Urinary bladder (tissue), 4 donors: ENCODE results near the gene VPS41. TPM values are rescaled to one million over a fixed set of nuclear protein-coding genes. Genes with fewer than 3 reads are reported as not detected.
A peak's percentile ranks its signal among the peaks of the same experiment; 100 is the strongest.
"Not testable (repeated sequence)": the region's sequence is repeated elsewhere in the genome, so short reads cannot be mapped to it uniquely, and the experiment has no call there.

Experiments
- DNase-seq: peaks from one replicate; pipeline ENCODE4 v3.0.0-alpha.2; 2015; ENCODE audit errors: extremely low spot score
- H3K27ac ChIP-seq: one replicate; pipeline ENCODE4 v1.5.1; 2013; ENCODE audit warnings: low read depth, mild to moderate bottlenecking, moderate library complexity
- H3K36me3 ChIP-seq: one replicate; pipeline ENCODE4 v1.6.1; 2013; ENCODE audit warnings: mild to moderate bottlenecking, moderate library complexity; ENCODE audit not compliant: insufficient read depth
- H3K4me1 ChIP-seq: one replicate; pipeline ENCODE4 v1.6.1; 2013; ENCODE audit warnings: mild to moderate bottlenecking, moderate library complexity; ENCODE audit not compliant: insufficient read depth
- H3K4me3 ChIP-seq: one replicate; pipeline ENCODE4 v1.5.1; 2013; ENCODE audit warnings: low read depth, low read length
- WGBS: extraction: QIAGEN DNeasy Blood & Tissue Kit; methylation state at CpG from one replicate; pipeline ENCODE4 v1.1.7; 2013; 5-methylcytosine and 5-hydroxymethylcytosine counted together
- polyA plus RNA-seq: library from polyadenylated mRNA; stranded (reverse); fragments of 200-250 nt; gene quantifications from one replicate; pipeline ENCODE4 v1.2.3, GENCODE V29; 2013
- total RNA-seq: library from RNA; depleted of rRNA; stranded (reverse); fragments of >200 nt; gene quantifications from one replicate; pipeline ENCODE4 v1.2.3, GENCODE V29; 2014
- donor health status: healthy with polysubstance abuse.
- donor health status: healthy.

VPS41 gene
- total RNA-seq = 74.2 TPM
- 20.3 TPM for polyA plus RNA-seq

GRCh38 chr7:38908759-38909335 lies at the start of gene VPS41:
Gene VPS41 (minus strand): TSS chr7:38909191. CDS start chr7:38909174, 17 bp downstream.
- Histone ChIP-seq H3K4me1 (no peaks in the 10 kb centered on the region), H3K27ac (no peak within 1 kb of the TSS), H3K4me3 (peak within 1 kb of the TSS; percentile 66), H3K36me3 (no peaks in the 10 kb centered on the region)
- peak; percentile 80 for DNase-seq
- under 1% methylated on average over 20 of the region's 20 CpGs for WGBS

GRCh38 chr7:38955892-38956291 lies 46.9 kb upstream of the VPS41 start:
- Histone ChIP-seq H3K36me3 (no peaks in the 10 kb centered on the region), H3K27ac (no peak overlapping the region), H3K4me1 (no peaks in the 10 kb centered on the region), H3K4me3 (no peak overlapping the region)
- no peak for DNase-seq
- WGBS = 98% methylated on average over 5 of the region's 5 CpGs

GRCh38 chr7:38953971-38954370 lies 45.0 kb upstream of the VPS41 start:
- Histone ChIP-seq H3K36me3 (no peaks in the 10 kb centered on the region), H3K27ac (no peak overlapping the region), H3K4me3 (no peak overlapping the region), H3K4me1 (no peaks in the 10 kb centered on the region)
- 84% methylated on average over 4 of the region's 4 CpGs for WGBS
- no peak for DNase-seq

- 99% methylated on average over 1 of the region's 1 CpG for WGBS
- Histone ChIP-seq H3K4me3 (no peak overlapping the region), H3K36me3 (no peaks in the 10 kb centered on the region), H3K4me1 (no peaks in the 10 kb centered on the region), H3K27ac (no peak overlapping the region)
- no peak for DNase-seq
Observed at GRCh38 chr7:38953227-38953626, 44.2 kb upstream of the VPS41 start.

GRCh38 chr7:38951213-38951612 lies 42.2 kb upstream of the VPS41 start:
- Histone ChIP-seq H3K4me1 (no peaks in the 10 kb centered on the region), H3K27ac (no peak overlapping the region), H3K4me3 (no peak overlapping the region), H3K36me3 (no peaks in the 10 kb centered on the region)
- WGBS = 84% methylated on average over 6 of the region's 6 CpGs
- DNase-seq = no peak

GRCh38 chr7:38950309-38950708 lies 41.3 kb upstream of the VPS41 start:
- WGBS = 35% methylated on average over 1 of the region's 1 CpG
- no peak overlapping the region for H3K4me3 ChIP-seq
- no peaks in the 10 kb centered on the region for H3K36me3 ChIP-seq
- H3K4me1 ChIP-seq = no peaks in the 10 kb centered on the region
- no peak overlapping the region for H3K27ac ChIP-seq
- no peak for DNase-seq

- not testable (repeated sequence) for H3K4me1 ChIP-seq, H3K4me3 ChIP-seq, H3K36me3 ChIP-seq, H3K27ac ChIP-seq, DNase-seq
- WGBS = 94% methylated on average over 4 of the region's 4 CpGs
Observed at GRCh38 chr7:38947541-38947940, 38.5 kb upstream of the VPS41 start.

GRCh38 chr7:38942431-38943051 lies 33.5 kb upstream of the VPS41 start:
- DNase-seq = no peak
- Histone ChIP-seq H3K4me1 (no peaks in the 10 kb centered on the region), H3K36me3 (no peaks in the 10 kb centered on the region), H3K27ac (no peak overlapping the region), H3K4me3 (no peak overlapping the region)
- 65% methylated on average over 4 of the region's 4 CpGs for WGBS

GRCh38 chr7:38940774-38941173 lies 31.8 kb upstream of the VPS41 start:
- WGBS = 94% methylated on average over 3 of the region's 3 CpGs
- no peak overlapping the region for H3K4me3 ChIP-seq
- H3K4me1 ChIP-seq = no peaks in the 10 kb centered on the region
- no peak for DNase-seq
- no peak overlapping the region for H3K27ac ChIP-seq
- H3K36me3 ChIP-seq = no peaks in the 10 kb centered on the region

GRCh38 chr7:38938589-38938988 lies 29.6 kb upstream of the VPS41 start:
- Histone ChIP-seq H3K4me1 (no peaks in the 10 kb centered on the region), H3K27ac (no peak overlapping the region), H3K4me3 (no peak overlapping the region), H3K36me3 (no peaks in the 10 kb centered on the region)
- no peak for DNase-seq
- 72% methylated on average over 4 of the region's 4 CpGs for WGBS

GRCh38 chr7:38938001-38938485 lies 29.1 kb upstream of the VPS41 start:
- Histone ChIP-seq H3K4me1 (no peaks in the 10 kb centered on the region), H3K27ac (no peak overlapping the region), H3K36me3 (no peaks in the 10 kb centered on the region), H3K4me3 (no peak overlapping the region)
- no peak for DNase-seq
- 59% methylated on average over 1 of the region's 1 CpG for WGBS

- 49% methylated on average over 1 of the region's 1 CpG for WGBS
- Histone ChIP-seq H3K36me3 (no peaks in the 10 kb centered on the region), H3K27ac (no peak overlapping the region), H3K4me3 (no peak overlapping the region), H3K4me1 (no peaks in the 10 kb centered on the region)
- no peak for DNase-seq
Observed at GRCh38 chr7:38936641-38937040, 27.6 kb upstream of the VPS41 start.

GRCh38 chr7:38934536-38934935 lies 25.5 kb upstream of the VPS41 start:
- no peak overlapping the region for H3K4me3 ChIP-seq
- H3K27ac ChIP-seq = no peak overlapping the region
- H3K36me3 ChIP-seq = no peaks in the 10 kb centered on the region
- DNase-seq = no peak
- no peaks in the 10 kb centered on the region for H3K4me1 ChIP-seq
- WGBS = 95% methylated on average over 10 of the region's 10 CpGs

GRCh38 chr7:38934051-38934450 lies 25.1 kb upstream of the VPS41 start:
- H3K4me3 ChIP-seq = no peak overlapping the region
- no peak overlapping the region for H3K27ac ChIP-seq
- WGBS = 93% methylated on average over 3 of the region's 3 CpGs
- DNase-seq = no peak
- H3K4me1 ChIP-seq = no peaks in the 10 kb centered on the region
- H3K36me3 ChIP-seq = no peaks in the 10 kb centered on the region
